ENCODE data around the gene RETNLB. TPM values are rescaled to one million over a fixed set of nuclear protein-coding genes. Genes with fewer than 3 reads are reported as not detected.

The RETNLB gene, protein sequence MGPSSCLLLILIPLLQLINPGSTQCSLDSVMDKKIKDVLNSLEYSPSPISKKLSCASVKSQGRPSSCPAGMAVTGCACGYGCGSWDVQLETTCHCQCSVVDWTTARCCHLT
- not detected in 2 replicates for total RNA-seq

DNA sequence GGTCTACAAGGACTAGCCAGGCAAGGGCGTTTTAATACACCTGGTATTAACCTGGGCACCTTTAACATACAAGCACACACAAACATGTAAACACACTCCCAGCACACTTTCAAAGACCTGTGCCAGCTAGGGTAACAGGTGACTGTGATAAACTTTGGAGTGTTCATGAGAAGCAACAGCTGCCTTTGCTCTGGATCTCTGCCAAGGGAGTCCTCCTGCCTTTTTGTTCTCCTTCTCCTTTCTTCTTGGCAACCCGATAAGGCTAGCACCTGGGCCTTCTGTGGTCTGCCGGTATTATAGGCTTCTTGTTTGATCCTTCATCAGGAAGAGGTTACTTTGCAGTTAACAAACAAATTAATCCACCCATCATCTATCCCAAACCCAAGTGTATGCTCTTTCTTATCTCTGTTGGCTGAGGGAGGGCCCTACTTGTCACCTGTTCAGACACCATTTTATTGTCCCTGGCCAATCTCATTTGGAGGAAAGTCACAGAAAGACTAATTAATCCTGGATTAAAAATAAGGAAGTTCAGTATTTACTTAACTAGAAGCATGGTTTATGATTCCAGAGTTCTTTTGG, at the start of gene RETNLB:
TSS of gene RETNLB (minus strand) at position 7 of the 579 bp plus-strand sequence. CDS start 225 bp downstream, outside the sequence.
- DNase-seq (ENCODE audit: extremely low read depth, low read depth, low spot score) = no peak

DNA sequence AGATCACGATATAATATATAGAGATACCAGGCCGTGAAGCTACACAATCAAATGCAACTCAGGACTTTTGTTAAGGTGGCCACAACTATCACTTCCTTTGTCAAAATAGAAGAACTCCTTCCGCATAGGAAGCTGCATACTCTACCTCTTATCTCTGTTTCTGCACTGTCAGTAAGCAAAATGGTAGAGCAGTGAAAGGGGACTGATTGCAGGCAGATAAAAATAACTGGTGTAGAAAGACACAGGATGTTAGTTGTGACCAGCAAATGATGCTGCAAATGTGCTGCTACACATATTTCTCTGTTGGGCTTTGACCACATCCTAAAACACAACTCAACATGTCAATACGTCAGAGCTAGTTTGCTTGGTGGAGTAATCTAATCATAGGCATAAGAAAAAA, 49.1 kb upstream of the RETNLB start:
- no peak for DNase-seq (ENCODE audit: extremely low read depth, low read depth, low spot score)

GRCh38 chr3:108804966-108805365, 47.8 kb upstream of the RETNLB start:
- DNase-seq (ENCODE audit: extremely low read depth, low read depth, low spot score) = no peak

DNA sequence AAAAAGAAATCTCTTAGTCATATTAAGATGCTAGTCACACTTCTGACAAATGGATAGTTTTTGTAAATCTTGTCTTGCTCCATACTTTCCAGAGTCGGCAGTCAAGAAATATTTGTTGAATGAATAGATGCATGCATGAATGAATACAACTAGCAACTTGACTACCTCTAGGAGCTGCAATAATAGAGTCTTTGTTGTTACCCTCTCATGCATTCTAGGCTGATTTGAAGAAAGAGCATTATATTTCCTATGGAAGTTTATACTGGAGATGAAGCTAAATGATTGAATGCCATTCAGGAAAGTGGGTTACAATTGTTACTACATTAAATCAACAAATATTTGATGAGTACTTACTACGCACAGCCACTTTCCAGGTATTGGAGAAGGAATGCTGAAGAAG, 47.2 kb upstream of the RETNLB start:
- no peak for DNase-seq (ENCODE audit: extremely low read depth, low read depth, low spot score)

DNA sequence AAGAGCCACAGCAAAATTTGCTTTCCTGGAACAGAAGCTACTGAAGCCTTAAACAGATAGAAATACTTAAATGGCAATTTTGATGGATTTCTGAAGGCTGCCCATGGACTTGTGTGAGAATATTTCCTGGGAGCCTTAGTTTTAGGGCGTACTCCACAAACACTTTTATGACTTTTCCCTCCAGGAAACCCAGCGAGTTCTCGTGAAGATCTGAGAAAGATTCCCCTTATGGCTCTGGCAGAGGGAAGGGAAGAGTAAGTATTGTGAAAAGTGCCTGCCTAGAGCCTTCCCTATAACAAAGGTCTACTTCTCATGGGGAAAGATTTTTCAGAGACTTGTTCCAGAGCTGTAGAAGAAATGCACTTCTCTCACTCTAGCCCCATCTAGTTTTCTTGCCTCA, 34.3 kb upstream of the RETNLB start:
- DNase-seq (ENCODE audit: extremely low read depth, low read depth, low spot score) = no peak

- DNase-seq (ENCODE audit: extremely low read depth, low read depth, low spot score) = no peak
These were observed 23.0 kb upstream of the RETNLB start for GRCh38 chr3:108780235-108780634.

GRCh38 chr3:108779496-108779895, 22.3 kb upstream of the RETNLB start:
- DNase-seq (ENCODE audit: extremely low read depth, low read depth, low spot score) = no peak

GRCh38 chr3:108775649-108776048, 18.4 kb upstream of the RETNLB start:
- DNase-seq (ENCODE audit: extremely low read depth, low read depth, low spot score) = no peak

- DNase-seq (ENCODE audit: extremely low read depth, low read depth, low spot score) = no peak
These were observed 10.0 kb upstream of the RETNLB start for GRCh38 chr3:108767253-108767652.

DNA sequence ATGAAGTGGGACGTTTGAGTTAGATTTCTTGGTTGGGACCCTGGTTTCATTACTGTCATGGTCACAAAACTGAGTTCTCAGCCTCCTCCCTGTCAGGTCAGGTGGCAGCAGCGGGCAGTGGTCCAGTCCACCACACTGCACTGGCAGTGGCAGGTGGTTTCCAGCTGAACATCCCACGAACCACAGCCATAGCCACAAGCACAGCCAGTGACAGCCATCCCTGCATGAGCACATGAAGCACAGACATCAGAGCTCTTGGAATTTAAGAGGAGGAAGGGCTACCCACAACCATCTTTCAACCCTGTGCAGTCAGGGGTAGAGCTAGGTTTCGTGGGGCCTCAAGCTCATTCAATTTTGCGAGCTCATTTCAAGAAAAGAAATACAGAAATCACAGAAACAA, 1.5 kb downstream of the RETNLB start:
- DNase-seq (ENCODE audit: extremely low read depth, low read depth, low spot score) = no peak

DNA sequence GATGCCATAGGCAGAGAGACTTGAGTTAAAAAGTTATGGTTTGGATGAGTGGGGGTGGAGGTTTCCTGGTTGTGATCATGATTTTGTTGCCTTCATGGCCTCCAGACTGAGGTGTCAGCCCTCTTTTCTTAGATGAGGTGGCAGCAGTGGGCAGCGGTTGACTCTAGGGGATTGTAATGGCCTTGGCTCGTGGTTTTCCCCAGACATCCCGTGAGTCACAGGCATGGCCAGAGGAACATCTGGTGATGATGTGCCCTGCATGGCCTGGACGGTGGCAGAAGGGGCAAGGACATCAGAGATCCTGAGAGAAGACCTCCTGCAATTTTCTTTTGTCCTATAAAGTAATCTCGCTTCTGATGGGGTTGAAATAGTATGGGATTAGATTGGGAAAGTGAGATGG, 12.4 kb downstream of the RETNLB start:
- no peak for DNase-seq (ENCODE audit: extremely low read depth, low read depth, low spot score)

DNA sequence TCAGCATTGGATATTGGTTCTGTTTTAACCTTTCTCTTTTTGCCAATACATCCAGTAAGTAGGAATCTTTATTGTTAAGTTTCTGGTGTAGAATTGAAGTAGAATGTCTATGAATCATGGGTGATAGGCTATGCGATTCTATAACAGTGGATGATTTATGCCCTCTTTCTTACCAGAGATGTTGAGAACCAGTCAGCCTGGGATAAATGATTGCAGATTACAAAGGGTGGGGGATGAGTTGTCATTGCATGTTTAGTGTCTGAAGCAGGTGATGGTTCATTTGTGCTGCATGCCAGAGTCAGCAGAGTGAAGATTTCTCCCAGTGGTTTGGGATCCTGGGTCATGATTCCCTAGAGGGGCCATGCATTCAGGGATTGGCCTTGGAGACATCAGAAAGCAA, 14.3 kb downstream of the RETNLB start:
- DNase-seq (ENCODE audit: extremely low read depth, low read depth, low spot score) = no peak

DNA sequence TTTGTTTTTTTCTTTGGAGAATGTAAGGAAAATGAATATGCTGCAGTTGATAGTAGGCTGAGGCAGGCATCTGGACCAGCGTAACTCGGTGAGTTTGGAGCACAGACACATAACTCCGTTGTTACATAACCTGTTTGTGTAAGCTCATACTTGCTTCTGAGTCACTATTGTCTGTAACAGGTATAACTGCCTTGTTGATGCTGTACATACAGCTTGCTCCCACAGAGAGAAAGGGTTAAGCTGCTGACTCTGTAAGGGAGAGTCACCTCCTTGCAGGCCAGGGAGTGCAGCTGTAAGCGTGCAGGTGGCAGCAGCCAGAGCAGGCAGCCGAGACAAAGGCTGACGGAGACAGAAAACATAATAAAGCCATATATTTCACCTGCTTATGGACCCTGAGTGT, 20.4 kb downstream of the RETNLB start:
- DNase-seq (ENCODE audit: extremely low read depth, low read depth, low spot score) = no peak

DNA sequence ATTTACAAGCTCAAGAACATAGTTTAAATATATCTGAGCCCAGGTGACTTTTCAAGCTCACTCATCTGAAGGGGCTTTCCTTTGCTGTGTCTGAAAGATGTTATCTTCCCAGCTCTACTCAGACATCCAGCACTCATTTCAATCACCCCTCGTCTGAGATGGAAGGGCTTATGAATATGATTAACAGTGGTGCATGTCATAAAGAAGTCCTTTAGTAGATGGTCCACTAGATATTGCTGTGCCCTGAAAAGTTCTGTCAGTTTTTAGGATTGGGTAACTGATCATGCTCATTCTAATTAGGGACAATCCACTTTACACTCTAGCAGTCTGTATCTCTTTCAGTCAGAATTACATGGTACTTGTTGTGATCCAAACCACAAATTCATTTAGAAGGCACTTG, 28.3 kb downstream of the RETNLB start:
- no peak for DNase-seq (ENCODE audit: extremely low read depth, low read depth, low spot score)

DNA sequence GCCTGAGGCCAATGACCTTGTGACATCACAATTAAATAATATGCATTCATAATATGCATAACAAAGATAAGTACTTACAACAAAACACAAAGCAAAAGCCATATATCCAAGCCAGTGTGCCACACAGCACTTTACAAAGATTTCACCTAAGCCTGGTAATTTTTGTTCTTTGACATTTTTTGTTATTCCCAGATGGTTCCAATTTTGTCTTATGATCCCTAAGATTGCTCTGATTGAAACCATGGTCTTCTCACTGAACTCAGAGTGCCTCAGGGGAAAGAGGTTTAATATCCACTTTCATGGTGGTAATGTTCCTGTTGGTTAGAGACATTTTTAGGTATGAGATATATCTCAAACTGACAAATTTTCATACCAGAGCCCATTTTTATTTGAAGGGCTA, 29.1 kb downstream of the RETNLB start:
- DNase-seq (ENCODE audit: extremely low read depth, low read depth, low spot score) = no peak

DNA sequence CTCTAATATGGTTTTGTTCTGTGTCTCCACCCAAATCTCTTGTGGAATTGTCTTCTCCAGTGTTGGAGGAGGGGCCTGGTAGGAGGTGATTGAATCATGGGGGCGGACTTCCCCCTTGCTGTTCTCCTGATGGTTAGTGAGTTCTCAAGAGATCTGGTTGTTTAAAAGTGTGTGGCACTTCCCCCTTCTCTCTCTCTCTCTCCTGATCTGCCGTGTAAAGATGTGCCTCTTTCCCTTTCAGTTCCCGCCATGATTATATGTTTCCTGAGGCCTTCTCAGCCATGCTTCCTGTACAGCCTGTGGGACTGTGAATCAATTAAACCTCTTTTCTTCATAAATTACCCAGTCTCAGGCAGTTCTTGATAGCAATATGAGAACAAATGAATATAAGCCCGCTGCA, 33.1 kb downstream of the RETNLB start:
- no peak for DNase-seq (ENCODE audit: extremely low read depth, low read depth, low spot score)

- no peak for DNase-seq (ENCODE audit: extremely low read depth, low read depth, low spot score)
These were observed 34.5 kb downstream of the RETNLB start for GRCh38 chr3:108722724-108723123.

DNA sequence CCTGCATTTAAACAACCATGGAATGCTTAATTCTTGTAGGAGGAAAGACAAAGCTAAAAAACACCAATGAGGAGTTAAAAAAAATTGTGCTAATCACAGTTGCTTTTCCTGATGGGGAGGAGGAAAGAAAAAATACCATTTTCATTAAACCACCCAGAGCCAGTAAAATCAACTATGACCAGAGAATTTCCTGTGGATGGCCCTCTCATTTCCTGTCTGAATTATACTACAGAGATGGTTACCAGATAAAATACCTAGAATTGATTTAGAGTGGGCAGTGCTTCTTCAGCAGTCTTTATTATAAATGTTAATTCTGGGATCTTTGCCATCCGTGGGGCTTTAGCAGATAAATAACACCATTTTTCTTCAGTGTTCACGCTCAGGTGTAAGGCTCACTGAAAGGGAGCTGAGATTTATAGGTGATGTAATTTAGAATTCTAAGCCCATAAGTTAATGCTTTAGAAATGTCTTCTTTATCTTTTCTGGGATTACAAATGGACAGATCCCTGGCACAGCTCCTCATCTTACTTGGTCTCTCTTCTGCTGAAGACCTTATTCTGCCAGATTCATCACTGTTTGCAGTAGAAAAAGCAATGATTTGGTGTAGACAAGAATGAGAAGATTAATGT, 37.9 kb downstream of the RETNLB start:
- DNase-seq (ENCODE audit: extremely low read depth, low read depth, low spot score) = no peak

GRCh38 chr3:108718454-108718853, 38.8 kb downstream of the RETNLB start:
- DNase-seq (ENCODE audit: extremely low read depth, low read depth, low spot score) = no peak

GRCh38 chr3:108713816-108714215, 43.4 kb downstream of the RETNLB start:
- DNase-seq (ENCODE audit: extremely low read depth, low read depth, low spot score) = no peak

GRCh38 chr3:108713009-108713516, 44.1 kb downstream of the RETNLB start:
- DNase-seq (ENCODE audit: extremely low read depth, low read depth, low spot score) = no peak
